Suppressor macrophage treated with lipopolysaccharide for 4 hours (primary cell): ENCODE data around the gene THADA.
A peak's percentile ranks its signal among the peaks of the same experiment; 100 is the strongest.
"Not testable (repeated sequence)": the region's sequence is repeated elsewhere in the genome, so short reads cannot be mapped to it uniquely, and the experiment has no call there.

Experiments
- DNase-seq: peaks from one replicate; pipeline ENCODE4 v3.0.0-alpha.2; 2020

THADA gene

GRCh38 chr2:43198263-43198662 lies 397.6 kb downstream of the THADA start:
- DNase-seq = no peak

GRCh38 chr2:43197588-43197896 lies 398.3 kb downstream of the THADA start:
- no peak for DNase-seq

- DNase-seq = peak; percentile 46
Observed at GRCh38 chr2:43196768-43197587, 398.9 kb downstream of the THADA start.

DNA sequence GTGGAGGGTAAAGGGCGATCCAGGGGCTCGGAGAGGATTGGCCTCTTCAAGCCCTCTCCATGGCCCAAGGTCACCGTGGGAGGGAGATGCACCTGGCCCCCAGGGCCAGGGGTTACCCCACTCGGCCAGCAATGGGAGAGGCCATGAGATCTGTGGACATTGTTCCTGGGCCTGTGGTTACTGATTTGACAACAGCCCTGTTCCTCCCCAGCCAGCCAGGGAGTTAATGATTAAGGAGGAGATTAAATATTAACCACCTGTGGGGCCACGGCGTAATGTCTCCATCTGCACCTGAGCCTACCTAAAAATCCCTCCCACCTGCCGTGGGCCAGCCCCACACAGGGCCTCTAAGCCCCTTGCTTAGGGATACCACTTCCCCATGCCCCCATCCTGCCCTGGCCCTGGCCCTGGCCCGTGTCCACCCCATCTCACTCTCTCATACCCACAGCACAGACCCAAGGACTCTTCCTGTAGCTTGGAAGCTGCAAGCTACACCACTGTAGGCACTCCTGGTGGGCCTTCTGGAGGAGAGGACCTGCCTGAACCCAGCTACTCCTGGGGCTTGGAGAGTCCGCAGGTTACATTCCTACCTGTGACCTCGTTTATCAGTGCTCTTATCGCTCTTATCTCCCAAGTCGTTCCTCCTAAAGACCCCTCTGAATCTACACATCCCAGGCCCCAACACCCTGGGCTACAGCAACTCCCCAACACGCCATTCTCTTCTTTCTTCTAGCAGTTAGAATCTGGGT lies 401.5 kb downstream of the THADA start:
- no peak for DNase-seq

GRCh38 chr2:43193652-43194120 lies 402.2 kb downstream of the THADA start:
- no peak for DNase-seq

- no peak for DNase-seq
Observed at GRCh38 chr2:43192744-43193651, 402.8 kb downstream of the THADA start.

DNA sequence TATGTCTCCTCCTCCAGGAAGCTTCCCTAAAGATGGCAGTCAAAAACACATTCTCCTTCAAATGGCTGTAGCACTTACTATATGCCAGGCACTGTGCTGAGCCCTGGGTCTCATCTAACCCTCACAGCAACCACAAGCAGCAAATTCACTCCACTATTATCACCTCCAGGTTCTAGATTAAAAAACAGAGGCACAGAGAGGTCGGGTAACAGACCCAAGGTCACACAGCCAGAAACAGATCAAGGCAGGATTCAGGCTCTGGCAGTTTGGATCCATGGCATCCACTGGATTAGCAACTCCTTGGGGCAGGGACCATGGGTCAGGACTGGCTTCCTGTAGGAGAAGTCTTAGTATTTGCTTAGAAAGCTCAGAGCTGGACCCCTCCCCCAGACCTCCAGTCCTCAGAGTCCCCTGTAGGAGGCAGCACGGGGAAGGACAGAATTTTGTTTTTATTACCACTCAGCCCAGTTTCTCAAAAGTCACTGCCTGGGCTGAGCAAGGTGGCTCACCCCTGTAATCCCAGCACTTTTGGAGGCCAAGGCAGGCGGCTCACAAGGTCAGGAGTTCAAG lies 403.8 kb downstream of the THADA start:
- DNase-seq = peak; percentile 31

DNA sequence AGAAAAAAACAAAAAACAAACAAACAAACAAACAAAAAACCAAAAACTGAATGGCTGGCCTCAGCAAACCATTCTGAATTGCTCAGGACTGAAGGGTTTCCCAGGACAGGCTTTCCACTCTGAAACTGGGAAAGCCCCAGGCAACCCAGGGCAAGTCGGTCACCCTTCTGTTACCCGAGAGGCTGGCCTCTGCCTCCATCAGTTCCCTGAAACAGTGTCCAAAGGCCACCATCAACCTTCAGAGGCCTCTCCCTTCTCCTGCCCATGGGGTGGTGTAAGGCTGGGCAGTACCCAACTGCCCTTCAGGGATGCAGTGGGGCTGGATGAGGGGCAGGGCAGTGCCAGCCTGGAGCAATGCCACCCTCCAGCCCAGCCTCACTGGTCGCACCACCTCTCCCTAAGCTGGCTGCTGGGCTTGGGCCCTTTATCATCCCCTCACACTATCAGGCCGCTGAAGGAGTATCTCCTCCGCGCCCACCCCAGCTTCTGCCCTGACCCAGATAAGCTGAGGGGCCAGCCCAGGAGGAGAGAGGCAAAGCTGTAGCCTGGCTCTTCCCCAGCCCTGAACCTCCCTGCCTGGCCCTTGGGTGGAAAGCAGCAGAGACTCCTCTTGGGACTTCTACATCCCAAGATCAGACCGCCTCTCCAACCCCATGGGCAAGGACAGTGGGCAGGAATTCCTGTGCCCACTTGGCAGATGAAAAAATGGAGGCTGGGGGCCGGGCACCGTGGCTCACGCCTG lies 405.4 kb downstream of the THADA start:
- peak; percentile 22 for DNase-seq

- not testable (repeated sequence) for DNase-seq
Observed at GRCh38 chr2:43189861-43190260, 406.0 kb downstream of the THADA start.

DNA sequence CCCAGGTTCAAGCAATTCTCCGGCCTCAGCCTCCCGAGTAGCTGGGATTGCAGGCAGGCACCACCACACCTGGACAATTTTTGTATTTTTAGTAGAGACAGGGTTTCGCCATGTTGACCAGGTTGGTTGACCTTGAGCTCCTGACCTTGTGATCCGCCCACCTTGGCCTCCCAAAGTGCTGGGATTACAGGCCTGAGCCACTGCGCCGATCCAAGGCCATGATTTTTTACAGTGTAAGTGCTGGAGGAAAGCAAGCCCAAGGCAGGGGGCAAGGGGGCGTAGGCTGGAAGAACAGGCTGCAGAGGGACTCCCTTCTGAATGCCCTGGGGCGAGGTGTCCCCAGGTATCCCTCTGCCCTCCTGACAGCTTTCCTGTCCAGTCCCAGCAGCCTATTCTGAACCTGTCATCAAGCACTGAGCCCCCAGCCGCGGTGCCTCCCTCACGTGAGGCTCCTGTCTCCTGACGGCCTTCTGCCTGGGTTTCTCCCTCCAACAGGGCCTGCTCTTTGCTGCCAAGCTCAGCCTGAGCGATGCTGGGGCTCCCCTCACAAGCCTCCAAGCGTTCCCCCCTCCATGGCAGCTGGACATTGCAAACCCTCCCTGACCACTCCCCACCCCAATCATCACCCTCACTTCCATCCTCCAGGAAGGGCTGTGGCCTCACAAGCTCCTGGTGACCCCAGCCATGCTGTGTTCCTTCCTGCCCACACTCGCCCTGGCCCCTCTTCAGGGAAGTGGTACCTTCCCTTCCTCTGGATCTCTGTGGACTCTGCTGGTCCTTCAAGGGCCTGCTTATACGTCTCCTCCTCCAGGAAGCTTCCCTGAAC lies 407.1 kb downstream of the THADA start:
- DNase-seq = no peak

DNA sequence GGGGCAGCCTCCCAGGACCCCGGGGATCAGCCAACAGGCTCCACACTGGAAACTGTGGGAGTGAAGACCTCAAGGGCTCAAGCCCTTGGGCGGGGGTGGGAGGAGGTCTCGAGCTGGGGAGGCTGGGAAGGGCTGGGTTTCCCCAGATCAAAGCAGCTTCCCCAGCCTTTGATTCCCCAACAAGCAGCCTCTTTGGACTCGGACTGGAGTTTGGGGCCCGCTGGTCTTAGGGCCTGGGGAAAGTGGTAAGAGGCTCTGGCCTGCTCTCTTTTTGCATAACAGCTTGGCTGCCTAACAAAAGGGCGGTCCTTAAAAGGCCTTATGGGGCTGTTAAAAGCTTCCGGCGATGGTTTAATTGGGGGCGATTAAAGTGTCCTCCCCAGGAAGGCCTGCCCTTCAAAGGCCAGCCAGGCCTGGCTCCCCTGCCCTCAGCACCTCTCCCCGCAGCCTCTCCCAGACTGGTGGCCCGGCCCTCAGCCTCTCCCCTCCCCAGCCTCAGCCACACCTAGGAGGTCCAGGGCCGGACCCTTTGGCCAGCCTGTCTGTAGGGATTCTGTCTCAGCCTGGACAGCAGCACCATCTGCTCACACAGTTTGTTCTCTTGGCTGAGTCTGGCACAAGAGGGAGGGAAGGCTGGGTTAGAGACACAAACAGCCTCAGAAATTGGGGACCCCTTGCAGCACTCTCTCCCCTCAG lies 409.0 kb downstream of the THADA start:
- DNase-seq = no peak

GRCh38 chr2:43186321-43186678 lies 409.5 kb downstream of the THADA start:
- DNase-seq = no peak

GRCh38 chr2:43185146-43185545 lies 410.7 kb downstream of the THADA start:
- no peak for DNase-seq

- peak; percentile 41 for DNase-seq
Observed at GRCh38 chr2:43184339-43184895, 411.4 kb downstream of the THADA start.

- no peak for DNase-seq
Observed at GRCh38 chr2:43183743-43184142, 412.1 kb downstream of the THADA start.

DNA sequence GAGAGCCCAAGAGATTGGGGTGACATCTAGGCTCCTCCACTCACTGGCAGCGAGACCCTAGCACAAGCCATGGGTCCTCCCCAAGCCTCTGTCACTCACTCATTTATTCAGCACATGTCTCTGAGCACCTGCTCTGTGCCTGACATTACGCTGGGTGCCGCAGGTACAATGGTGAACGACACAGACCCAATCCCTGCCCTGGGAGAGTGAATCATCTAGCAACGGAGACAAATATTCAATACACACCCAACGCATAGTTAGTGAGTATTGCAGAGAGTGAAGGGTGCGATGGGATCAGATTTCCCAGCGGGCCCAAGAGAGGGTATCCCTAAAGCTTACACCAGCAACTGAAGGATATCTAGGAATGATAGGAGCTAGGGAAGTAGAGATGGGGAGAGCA lies 414.9 kb downstream of the THADA start:
- DNase-seq = no peak
